Fibroblast of the conjunctiva (primary cell): ENCODE measurements around the gene USP17L21.
"Not testable (repeated sequence)": the region's sequence is repeated elsewhere in the genome, so short reads cannot be mapped to it uniquely, and the experiment has no call there.

Experiments used
- DNase-seq: peaks from one replicate; pipeline ENCODE4 v3.0.0-alpha.2; 2010; ENCODE audit warnings: low read depth

Gene USP17L21, protein sequence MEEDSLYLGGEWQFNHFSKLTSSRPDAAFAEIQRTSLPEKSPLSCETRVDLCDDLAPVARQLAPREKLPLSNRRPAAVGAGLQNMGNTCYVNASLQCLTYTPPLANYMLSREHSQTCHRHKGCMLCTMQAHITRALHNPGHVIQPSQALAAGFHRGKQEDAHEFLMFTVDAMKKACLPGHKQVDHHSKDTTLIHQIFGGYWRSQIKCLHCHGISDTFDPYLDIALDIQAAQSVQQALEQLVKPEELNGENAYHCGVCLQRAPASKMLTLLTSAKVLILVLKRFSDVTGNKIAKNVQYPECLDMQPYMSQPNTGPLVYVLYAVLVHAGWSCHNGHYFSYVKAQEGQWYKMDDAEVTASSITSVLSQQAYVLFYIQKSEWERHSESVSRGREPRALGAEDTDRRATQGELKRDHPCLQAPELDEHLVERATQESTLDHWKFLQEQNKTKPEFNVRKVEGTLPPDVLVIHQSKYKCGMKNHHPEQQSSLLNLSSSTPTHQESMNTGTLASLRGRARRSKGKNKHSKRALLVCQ

DNA sequence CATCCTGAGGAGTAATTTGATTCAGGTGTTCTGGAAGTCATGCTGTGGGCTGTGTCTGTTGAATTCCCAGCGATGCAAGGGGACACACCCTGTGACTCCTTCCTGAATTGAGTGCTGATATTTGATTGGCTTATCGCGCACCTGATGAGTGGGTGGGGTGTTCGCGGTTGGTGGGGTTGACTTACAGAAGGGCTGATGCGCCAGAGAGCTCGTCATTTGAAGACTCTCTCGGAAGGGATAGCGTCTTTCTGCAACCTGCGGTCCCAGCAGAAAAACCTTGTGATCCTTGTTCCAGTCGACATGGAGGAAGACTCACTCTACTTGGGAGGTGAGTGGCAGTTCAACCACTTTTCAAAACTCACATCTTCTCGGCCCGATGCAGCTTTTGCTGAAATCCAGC lies at the start of gene USP17L21:
Gene USP17L21 (plus strand): TSS at position 301 of the 400 bp plus-strand sequence. CDS start 0 bp downstream, at position 301.
- not testable (repeated sequence) for DNase-seq

DNA sequence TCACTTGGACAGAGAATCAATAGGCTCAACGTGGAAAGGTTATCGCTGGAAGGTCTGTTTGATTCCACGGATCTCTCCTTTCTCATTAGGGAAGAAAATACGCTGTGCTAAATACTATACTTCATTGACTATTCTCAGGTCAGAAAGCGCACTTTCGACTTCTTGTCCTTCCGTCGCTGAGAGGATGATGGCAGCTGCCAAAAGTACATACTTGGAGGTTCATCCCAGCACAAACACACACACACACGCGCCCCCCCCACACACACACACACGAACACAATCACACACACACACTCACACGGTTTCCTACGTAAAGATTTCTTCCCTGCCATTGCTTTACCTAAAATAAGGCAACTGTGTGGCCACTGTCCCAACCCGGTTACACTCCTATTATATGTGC lies 48.0 kb upstream of the USP17L21 start:
- DNase-seq, result not testable (repeated sequence)

DNA sequence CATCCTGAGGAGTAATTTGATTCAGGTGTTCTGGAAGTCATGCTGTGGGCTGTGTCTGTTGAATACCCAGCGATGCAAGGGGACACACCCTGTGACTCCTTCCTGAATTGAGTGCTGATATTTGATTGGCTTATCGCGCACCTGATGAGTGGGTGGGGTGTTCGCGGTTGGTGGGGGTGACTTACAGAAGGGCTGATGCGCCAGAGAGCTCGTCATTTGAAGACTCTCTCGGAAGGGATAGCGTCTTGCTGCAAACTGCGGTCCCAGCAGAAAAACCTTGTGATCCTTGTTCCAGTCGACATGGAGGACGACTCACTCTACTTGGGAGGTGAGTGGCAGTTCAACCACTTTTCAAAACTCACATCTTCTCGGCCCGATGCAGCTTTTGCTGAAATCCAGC lies 47.6 kb upstream of the USP17L21 start, which contains the start of gene USP17L11:
Gene USP17L11 (plus strand): TSS at position 301 of the 400 bp plus-strand sequence. CDS start 0 bp downstream, at position 301.
- not testable (repeated sequence) for DNase-seq

DNA sequence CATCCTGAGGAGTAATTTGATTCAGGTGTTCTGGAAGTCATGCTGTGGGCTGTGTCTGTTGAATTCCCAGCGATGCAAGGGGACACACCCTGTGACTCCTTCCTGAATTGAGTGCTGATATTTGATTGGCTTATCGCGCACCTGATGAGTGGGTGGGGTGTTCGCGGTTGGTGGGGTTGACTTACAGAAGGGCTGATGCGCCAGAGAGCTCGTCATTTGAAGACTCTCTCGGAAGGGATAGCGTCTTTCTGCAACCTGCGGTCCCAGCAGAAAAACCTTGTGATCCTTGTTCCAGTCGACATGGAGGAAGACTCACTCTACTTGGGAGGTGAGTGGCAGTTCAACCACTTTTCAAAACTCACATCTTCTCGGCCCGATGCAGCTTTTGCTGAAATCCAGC lies 42.8 kb upstream of the USP17L21 start, which contains the start of gene USP17L12:
Gene USP17L12 (plus strand): TSS at position 301 of the 400 bp plus-strand sequence. CDS start 0 bp downstream, at position 301.
- DNase-seq, result not testable (repeated sequence)

DNA sequence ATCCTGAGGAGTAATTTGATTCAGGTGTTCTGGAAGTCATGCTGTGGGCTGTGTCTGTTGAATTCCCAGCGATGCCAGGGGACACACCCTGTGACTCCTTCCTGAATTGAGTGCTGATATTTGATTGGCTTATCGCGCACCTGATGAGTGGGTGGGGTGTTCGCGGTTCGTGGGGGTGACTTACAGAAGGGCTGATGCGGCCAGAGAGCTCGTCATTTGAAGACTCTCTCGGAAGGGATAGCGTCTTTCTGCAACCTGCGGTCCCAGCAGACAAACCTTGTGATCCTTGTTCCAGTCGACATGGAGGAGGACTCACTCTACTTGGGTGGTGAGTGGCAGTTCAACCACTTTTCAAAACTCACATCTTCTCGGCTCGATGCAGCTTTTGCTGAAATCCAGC lies 38.1 kb upstream of the USP17L21 start, which contains the start of gene USP17L13:
Gene USP17L13 (plus strand): TSS at position 301 of the 400 bp plus-strand sequence. CDS start 0 bp downstream, at position 301.
- not testable (repeated sequence) for DNase-seq

DNA sequence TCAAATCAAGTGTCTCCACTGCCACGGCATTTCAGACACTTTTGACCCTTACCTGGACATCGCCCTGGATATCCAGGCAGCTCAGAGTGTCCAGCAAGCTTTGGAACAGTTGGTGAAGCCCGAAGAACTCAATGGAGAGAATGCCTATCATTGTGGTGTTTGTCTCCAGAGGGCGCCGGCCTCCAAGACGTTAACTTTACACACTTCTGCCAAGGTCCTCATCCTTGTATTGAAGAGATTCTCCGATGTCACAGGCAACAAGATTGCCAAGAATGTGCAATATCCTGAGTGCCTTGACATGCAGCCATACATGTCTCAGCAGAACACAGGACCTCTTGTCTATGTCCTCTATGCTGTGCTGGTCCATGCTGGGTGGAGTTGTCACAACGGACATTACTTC lies 32.4 kb upstream of the USP17L21 start:
- not testable (repeated sequence) for DNase-seq

DNA sequence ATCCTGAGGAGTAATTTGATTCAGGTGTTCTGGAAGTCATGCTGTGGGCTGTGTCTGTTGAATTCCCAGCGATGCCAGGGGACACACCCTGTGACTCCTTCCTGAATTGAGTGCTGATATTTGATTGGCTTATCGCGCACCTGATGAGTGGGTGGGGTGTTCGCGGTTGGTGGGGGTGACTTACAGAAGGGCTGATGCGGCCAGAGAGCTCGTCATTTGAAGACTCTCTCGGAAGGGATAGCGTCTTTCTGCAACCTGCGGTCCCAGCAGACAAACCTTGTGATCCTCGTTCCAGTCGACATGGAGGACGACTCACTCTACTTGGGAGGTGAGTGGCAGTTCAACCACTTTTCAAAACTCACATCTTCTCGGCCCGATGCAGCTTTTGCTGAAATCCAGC lies 28.6 kb upstream of the USP17L21 start, which contains the start of gene USP17L15:
Gene USP17L15 (plus strand): TSS at position 301 of the 400 bp plus-strand sequence. CDS start 0 bp downstream, at position 301.
- not testable (repeated sequence) for DNase-seq

DNA sequence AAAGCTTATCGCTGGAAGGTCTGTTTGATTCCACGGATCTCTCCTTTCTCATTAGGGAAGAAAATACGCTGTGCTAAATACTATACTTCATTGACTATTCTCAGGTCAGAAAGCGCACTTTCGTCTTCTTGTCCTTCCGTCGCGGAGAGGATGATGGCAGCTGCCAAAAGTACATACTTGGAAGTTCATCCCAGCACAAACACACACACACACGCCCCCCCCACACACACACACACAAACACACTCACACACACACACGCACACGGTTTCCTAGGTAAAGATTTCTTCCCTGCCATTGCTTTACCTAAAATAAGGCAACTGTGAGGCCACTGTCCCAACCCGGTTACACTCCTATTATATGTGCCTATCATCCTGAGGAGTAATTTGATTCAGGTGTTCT lies 24.2 kb upstream of the USP17L21 start:
- DNase-seq, result not testable (repeated sequence)

DNA sequence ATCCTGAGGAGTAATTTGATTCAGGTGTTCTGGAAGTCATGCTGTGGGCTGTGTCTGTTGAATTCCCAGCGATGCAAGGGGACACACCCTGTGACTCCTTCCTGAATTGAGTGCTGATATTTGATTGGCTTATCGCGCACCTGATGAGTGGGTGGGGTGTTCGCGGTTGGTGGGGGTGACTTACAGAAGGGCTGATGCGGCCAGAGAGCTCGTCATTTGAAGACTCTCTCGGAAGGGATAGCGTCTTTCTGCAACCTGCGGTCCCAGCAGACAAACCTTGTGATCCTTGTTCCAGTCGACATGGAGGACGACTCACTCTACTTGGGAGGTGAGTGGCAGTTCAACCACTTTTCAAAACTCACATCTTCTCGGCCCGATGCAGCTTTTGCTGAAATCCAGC lies 19.1 kb upstream of the USP17L21 start, which contains the start of gene USP17L17:
Gene USP17L17 (plus strand): TSS at position 301 of the 400 bp plus-strand sequence. CDS start 0 bp downstream, at position 301.
- not testable (repeated sequence) for DNase-seq

DNA sequence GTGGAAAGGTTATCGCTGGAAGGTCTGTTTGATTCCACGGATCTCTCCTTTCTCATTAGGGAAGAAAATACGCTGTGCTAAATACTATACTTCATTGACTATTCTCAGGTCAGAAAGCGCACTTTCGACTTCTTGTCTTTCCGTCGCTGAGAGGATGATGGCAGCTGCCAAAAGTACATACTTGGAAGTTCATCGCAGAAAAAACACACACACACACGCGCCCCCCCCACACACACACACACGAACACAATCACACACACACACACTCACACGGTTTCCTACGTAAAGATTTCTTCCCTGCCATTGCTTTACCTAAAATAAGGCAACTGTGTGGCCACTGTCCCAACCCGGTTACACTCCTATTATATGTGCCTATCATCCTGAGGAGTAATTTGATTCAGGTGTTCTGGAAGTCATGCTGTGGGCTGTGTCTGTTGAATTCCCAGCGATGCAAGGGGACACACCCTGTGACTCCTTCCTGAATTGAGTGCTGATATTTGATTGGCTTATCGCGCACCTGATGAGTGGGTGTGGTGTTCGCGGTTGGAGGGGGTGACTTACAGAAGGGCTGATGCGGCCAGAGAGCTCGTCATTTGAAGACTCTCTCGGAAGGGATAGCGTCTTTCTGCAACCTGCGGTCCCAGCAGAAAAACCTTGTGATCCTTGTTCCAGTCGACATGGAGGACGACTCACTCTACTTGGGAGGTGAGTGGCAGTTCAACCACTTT lies 14.6 kb upstream of the USP17L21 start, which contains the start of gene USP17L18:
Gene USP17L18 (plus strand): TSS at position 678 of the 728 bp plus-strand sequence. CDS start 0 bp downstream, at position 678.
- DNase-seq, result not testable (repeated sequence)

DNA sequence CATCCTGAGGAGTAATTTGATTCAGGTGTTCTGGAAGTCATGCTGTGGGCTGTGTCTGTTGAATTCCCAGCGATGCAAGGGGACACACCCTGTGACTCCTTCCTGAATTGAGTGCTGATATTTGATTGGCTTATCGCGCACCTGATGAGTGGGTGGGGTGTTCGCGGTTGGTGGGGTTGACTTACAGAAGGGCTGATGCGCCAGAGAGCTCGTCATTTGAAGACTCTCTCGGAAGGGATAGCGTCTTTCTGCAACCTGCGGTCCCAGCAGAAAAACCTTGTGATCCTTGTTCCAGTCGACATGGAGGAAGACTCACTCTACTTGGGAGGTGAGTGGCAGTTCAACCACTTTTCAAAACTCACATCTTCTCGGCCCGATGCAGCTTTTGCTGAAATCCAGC lies 9.6 kb upstream of the USP17L21 start, which contains the start of gene USP17L19:
Gene USP17L19 (plus strand): TSS at position 301 of the 400 bp plus-strand sequence. CDS start 0 bp downstream, at position 301.
- DNase-seq, result not testable (repeated sequence)

DNA sequence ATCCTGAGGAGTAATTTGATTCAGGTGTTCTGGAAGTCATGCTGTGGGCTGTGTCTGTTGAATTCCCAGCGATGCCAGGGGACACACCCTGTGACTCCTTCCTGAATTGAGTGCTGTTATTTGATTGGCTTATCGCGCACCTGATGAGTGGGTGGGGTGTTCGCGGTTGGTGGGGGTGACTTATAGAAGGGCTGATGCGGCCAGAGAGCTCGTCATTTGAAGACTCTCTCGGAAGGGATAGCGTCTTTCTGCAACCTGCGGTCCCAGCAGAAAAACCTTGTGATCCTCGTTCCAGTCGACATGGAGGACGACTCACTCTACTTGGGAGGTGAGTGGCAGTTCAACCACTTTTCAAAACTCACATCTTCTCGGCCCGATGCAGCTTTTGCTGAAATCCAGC lies 4.8 kb upstream of the USP17L21 start, which contains the start of gene USP17L20:
Gene USP17L20 (plus strand): TSS at position 301 of the 400 bp plus-strand sequence. CDS start 0 bp downstream, at position 301.
- not testable (repeated sequence) for DNase-seq

DNA sequence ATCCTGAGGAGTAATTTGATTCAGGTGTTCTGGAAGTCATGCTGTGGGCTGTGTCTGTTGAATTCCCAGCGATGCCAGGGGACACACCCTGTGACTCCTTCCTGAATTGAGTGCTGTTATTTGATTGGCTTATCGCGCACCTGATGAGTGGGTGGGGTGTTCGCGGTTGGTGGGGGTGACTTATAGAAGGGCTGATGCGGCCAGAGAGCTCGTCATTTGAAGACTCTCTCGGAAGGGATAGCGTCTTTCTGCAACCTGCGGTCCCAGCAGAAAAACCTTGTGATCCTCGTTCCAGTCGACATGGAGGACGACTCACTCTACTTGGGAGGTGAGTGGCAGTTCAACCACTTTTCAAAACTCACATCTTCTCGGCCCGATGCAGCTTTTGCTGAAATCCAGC lies 4.6 kb downstream of the USP17L21 start, which contains the start of gene USP17L22:
Gene USP17L22 (plus strand): TSS at position 301 of the 400 bp plus-strand sequence. CDS start 0 bp downstream, at position 301.
- not testable (repeated sequence) for DNase-seq

DNA sequence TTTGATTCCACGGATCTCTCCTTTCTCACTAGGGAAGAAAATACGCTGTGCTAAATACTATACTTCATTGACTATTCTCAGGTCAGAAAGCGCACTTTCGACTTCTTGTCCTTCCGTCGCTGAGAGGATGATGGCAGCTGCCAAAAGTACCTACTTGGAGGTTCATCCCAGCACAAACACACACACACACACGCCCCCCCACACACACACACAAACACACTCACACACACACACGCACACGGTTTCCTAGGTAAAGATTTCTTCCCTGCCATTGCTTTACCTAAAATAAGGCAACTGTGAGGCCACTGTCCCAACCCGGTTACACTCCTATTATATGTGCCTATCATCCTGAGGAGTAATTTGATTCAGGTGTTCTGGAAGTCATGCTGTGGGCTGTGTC lies 9.0 kb downstream of the USP17L21 start:
- not testable (repeated sequence) for DNase-seq
